ENCODE data around the gene NUDT4.
"Not testable (repeated sequence)": the region's sequence is repeated elsewhere in the genome, so short reads cannot be mapped to it uniquely, and the experiment has no call there.

Gene NUDT4

DNA sequence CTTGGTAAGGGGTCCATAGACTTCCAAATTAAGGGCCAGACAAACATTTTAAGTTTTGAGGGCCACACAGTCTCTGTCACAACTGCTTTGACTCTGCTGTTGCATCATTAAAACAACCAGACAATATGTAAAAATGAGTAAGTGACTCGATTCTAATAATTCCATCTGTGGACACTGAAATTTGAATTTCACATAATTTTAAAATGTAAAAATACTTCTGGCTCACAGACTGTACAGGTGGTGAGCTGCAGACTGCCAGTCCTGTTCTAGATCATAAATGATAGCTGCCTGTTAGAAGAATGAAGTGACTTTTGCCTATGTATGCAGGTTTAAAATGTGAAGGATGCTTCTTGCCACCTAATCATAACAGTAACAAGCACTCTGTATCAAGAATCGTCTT lies 15.7 kb downstream of the NUDT4 start:
- in situ Hi-C loops (cut with MboI; ENCODE audit: low pct_unique_long_range_greater_than_20kb, low sequenced_read_pairs, unreplicated experiment): no loop called here
- no peak for DNase-seq (ENCODE audit: low spot score)
- TF ChIP-seq, protein P1, sequence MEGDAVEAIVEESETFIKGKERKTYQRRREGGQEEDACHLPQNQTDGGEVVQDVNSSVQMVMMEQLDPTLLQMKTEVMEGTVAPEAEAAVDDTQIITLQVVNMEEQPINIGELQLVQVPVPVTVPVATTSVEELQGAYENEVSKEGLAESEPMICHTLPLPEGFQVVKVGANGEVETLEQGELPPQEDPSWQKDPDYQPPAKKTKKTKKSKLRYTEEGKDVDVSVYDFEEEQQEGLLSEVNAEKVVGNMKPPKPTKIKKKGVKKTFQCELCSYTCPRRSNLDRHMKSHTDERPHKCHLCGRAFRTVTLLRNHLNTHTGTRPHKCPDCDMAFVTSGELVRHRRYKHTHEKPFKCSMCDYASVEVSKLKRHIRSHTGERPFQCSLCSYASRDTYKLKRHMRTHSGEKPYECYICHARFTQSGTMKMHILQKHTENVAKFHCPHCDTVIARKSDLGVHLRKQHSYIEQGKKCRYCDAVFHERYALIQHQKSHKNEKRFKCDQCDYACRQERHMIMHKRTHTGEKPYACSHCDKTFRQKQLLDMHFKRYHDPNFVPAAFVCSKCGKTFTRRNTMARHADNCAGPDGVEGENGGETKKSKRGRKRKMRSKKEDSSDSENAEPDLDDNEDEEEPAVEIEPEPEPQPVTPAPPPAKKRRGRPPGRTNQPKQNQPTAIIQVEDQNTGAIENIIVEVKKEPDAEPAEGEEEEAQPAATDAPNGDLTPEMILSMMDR (IDR thresholded peaks at IDR 0.05; ENCODE audit: extremely low read depth, insufficient read depth, missing control alignments): no peak

DNA sequence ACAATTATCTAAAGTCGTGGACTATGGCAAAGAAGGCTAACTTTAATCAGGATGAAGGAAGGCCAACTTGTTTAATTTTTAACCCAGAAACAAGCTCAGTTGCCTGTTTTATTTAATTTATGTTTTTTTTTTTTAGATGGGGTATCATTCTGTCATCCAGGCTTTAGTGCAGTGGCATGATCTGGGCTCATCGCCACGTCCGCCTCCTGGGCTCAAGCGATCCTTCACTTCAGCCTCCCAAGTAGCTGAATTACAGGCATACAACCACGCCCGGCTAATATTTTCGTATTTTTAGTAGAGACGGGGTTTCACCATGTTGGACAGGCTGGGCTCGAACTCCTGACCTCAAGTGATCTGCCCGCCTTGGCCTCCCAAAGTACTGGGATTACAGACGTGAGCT lies 19.7 kb downstream of the NUDT4 start:
- DNase-seq (ENCODE audit: low spot score): no peak
- TF ChIP-seq, protein P1 (IDR thresholded peaks at IDR 0.05; ENCODE audit: extremely low read depth, insufficient read depth, missing control alignments): no peak
- in situ Hi-C loops (cut with MboI; ENCODE audit: low pct_unique_long_range_greater_than_20kb, low sequenced_read_pairs, unreplicated experiment): no loop called here

DNA sequence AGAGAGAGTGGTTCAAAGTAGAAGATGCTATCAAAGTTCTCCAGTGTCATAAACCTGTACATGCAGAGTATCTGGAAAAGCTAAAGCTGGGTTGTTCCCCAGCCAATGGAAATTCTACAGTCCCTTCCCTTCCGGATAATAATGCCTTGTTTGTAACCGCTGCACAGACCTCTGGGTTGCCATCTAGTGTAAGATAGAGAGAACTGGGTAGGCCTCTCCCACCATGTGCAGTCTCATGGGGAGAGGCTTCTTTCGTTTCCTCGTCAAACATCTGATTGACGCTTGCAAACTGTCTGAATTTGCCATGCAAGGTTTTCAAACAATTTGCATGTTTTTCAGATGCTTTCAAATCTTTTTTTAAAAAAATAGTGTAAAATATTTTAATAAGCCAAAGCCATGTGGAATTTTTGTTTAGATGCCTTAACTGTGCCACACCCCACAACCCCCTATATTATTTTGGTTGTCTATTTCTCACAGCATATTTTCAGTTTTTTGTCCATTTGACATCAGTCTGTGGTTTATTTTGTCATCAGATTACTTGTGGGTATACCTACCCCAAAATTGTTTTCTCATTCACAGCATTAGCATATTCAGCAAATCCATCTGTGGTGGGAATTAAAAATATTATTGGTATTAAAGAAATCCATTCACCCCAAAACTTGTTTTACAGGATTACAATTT lies 21.6 kb downstream of the NUDT4 start:
- in situ Hi-C loops (cut with MboI; ENCODE audit: low pct_unique_long_range_greater_than_20kb, low sequenced_read_pairs, unreplicated experiment); DNase-seq (ENCODE audit: low spot score): not testable (repeated sequence)

DNA sequence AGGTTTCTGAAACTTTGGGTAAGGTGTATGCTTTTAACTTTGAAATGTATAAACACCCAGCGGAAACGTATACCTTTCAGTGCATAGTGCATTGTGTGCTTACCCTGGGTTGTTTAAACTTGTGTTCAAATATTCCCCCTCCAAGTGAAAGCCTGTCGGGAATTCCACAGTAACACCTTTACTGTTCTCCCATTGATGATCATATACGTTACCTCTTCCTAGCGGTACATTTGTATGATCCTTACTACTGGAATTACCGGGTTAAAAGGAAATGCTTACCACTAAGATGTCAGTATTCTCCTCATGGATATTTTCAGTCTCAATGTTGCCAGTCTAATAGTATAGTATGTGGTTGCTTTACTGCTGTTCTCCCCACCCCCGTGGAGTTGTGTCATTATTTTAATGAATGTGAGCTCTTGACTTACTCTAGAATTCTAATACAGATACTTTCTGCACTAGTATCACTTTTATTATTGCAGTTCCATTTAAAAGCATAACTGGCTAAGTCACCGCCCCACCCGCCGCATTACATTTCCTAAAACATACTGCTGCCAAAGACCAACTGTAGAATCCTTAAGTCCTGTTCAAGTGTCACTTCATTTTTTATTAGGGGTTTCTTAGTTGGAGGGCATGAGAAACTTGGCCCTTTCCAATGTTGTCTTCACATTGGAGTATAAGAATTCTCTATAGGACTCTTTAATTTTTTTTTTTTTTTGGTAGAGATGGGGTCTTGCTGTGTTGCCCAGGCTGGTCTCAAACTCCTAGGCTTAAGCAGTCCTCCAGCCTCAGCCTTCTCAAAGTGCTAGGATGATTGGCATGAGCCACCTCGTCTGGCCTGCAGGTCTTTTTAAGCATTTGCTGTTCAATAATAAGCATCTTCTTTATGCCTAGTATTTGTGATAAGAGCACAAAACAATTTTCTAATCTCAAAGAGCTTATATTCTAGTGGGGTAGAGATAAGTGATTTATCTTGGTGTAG lies 24.9 kb downstream of the NUDT4 start:
- in situ Hi-C loops (cut with MboI; ENCODE audit: low pct_unique_long_range_greater_than_20kb, low sequenced_read_pairs, unreplicated experiment): loop anchor here (10.0 kb wide), 1 partner anchor 418 kb away; no protein-coding TSS in a partner anchor
- no peak for DNase-seq (ENCODE audit: low spot score)
- TF ChIP-seq, protein P1 (IDR thresholded peaks at IDR 0.05; ENCODE audit: extremely low read depth, insufficient read depth, missing control alignments): no peak

DNA sequence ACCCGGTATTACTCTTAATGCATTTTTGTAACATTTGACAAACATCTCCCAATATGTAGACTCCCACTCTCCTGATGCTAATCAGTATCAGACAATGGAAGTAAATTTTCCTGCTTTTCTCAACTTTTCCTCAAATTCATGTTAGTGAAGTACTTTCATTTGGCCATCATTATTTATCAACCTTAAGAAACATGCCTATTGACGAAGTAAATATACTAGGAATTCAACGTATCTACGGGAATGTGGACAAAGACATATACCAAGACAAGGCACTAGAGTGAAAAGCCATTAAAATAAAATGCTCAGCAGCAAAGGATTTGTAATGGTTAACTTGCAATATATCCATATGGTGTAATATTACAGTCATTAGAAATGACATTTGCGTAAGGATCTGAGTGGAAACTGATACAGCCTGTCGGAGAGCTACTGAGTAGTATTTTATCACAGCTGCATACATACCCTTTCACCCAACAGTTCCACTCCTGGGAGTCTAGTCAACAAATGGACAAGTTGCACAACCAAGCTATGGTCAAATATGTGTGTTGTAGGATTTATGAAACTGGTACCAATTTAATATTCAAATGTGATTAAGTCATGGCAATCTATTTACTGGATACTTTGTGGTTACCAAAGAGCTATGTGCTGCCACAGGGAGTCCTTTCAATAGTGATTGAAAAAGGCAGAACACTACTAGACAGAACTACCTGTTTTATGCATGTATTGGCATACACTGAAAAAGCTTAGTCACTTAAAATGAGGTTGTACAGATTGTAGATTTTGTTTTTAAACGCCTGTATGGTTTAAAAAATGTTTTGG lies 26.5 kb downstream of the NUDT4 start:
- in situ Hi-C loops (cut with MboI; ENCODE audit: low pct_unique_long_range_greater_than_20kb, low sequenced_read_pairs, unreplicated experiment): loop anchor here (10.0 kb wide), 1 partner anchor 419 kb away; no protein-coding TSS in a partner anchor
- DNase-seq (ENCODE audit: low spot score): no peak
- TF ChIP-seq, protein P1 (IDR thresholded peaks at IDR 0.05; ENCODE audit: extremely low read depth, insufficient read depth, missing control alignments): no peak

DNA sequence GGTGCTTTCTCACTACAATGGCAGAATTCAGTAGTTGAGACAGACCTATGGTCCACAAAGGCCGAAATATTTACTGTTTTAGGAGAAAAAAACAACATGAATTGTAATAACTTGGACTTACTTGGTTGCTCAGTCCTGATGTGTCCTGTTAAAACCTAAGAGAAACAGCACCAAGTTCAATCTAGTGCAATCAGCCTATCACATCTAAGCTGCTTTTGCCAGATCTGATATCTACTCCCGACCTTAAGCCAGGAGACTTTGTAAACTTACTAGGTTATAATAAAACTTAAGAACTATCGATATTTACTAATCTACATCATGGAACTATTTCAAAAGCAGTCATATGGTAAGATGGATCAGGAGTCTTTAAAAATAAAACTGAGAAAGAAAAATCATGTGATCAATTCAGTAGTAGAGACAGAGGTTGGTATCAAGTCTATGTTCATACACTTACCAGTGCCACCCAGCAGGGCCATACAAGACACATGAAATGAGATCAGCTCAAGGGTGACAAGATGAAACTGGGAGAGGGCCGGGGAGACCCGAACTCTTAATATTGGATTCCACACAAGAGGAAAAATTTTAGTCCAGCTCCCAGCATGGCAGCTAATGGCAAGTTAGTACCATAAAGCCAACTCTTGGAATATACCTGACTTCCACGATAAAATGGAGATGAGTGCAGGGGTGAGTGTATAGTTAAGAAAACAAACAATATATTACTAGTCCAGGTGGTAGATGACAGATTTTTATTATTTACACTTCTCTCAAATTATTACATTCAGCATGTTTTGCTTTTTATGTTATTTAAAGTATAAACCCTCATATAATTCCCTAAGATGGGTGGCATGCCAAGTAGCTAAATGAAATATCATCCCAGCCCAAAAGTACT lies 27.5 kb downstream of the NUDT4 start:
- in situ Hi-C loops (cut with MboI; ENCODE audit: low pct_unique_long_range_greater_than_20kb, low sequenced_read_pairs, unreplicated experiment): loop anchor here (10.0 kb wide), 1 partner anchor 420 kb away; no protein-coding TSS in a partner anchor
- TF ChIP-seq, protein P1 (IDR thresholded peaks at IDR 0.05; ENCODE audit: extremely low read depth, insufficient read depth, missing control alignments): no peak
- no peak for DNase-seq (ENCODE audit: low spot score)

Data from GM13977 (cell line).